Keratinocyte (primary cell): ENCODE measurements around the gene PNPLA7.

Experiments
- CTCF ChIP-seq, 3 experiments: IDR thresholded peaks in 1 of 3; conservative IDR thresholded peaks in 1 of 3; optimal IDR thresholded peaks in 1 of 3; 2 replicates in 2 of 3; 3 replicates in 1 of 3; pipeline versions ENCODE3 to v1.5.1; 2011; ENCODE audit warnings: low read length in 3 of 3, mild to moderate bottlenecking in 3 of 3, moderate library complexity in 2 of 3, control low read depth in 1 of 3, inconsistent platforms in 1 of 3; ENCODE audit not compliant: insufficient read depth in 2 of 3; ENCODE audit errors: extremely low read depth in 1 of 3
- EZH2 ChIP-seq: IDR thresholded peaks from one replicate; pipeline ENCODE4 v1.6.1; 2012; ENCODE audit warnings: inconsistent platforms, mild to moderate bottlenecking, low read length, moderate library complexity

DNA sequence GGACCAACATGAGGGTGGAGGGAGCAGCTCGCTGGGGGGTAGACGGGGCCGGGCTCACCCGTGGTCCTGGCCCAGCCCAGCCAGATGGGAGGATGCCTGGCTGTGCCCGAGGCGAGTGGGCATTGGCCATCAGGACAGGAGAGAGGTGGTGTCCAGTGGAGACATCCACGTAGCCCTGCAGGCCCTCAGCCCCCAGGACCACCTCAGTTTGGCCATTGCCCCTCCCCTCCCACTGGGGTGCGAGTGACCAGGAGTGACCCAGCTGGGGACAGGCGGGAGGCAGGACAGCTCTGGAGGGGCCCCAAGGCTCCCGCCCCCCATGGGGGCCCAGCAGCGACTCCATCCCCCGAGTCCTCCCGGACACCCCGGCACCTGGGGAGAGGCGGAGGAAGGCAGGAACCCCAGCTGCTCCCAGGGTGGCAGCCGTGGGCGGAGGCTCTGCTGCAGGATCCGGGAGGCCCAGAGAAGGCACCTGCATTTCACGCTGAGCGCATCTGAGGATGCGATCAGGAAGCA is 118.7 kb downstream of the PNPLA7 start:
- TF ChIP-seq CTCF (optimal IDR thresholded peaks at IDR 0.05 in 1 of 3, IDR thresholded peaks at IDR 0.05 in 1 of 3, conservative IDR thresholded peaks at IDR 0.05 in 1 of 3; ENCODE audit: extremely low read depth in 1 of 3, insufficient read depth in 2 of 3, low read length in 3 of 3) (no peak), EZH2 (no peak)
